Germinal center (tissue), 1 donor: ENCODE measurements around the gene PDE4D.
A peak's percentile ranks its signal among the peaks of the same experiment; 100 is the strongest.

ENCODE experiments used
- DNase-seq: peaks from one replicate; pipeline ENCODE4 v3.0.0; 2012; ENCODE audit warnings: mixed read lengths, low spot score

Gene PDE4D

DNA sequence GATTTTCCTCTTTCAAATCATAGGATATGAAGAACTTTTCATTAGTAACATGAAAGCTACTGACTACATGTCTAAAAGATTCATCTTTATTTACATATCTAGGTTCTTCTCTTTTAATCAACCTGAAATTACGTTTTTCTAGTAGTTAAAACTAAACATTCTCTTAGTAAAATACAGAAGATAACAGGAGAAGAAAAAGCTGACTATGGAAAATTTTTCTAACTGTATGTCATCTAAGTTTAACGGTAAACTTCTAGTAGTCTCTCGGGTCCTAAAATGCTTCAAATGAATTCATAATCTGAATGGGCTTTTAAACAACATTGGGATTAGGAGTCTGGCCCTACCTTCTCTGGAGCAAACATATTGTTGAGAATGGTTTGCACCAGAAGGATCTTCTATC, 151.9 kb downstream of the PDE4D start:
- DNase-seq, result no peak

DNA sequence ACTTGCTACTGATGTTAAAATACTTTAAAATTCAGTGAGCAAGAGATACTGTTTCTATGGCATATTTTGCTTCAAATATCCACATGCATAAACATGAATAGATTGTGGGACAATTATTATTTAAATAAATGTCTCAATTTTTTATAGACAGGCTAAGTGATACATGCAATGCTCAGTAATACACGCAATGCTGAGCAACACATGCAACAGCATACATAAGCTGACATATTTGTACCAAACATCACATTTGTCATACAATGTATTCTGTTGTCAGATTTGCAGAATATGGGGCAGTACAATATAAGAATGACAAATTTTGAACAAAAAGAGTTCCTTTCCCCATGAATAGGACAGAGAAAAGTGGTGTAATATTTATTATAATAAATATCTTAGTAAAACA, 155.5 kb downstream of the PDE4D start:
- no peak for DNase-seq

DNA sequence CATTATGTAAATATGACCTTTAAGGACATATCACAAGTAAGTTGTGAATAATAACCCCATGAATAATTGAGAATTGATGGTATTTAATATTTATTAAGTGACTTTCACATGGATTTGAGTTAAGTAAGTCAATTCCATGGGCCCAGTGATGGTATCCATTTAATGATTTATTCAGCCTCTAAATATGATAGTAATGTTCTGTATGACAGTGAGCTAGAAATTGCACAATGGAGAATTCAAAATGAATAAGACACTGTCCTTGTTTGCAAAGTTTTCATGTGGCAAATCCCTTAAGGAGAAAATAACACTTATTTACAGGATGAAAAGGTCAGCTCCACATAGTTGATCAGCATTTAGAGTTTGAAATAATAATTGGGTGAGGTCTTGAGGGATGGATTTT, 160.7 kb downstream of the PDE4D start:
- DNase-seq, result no peak

DNA sequence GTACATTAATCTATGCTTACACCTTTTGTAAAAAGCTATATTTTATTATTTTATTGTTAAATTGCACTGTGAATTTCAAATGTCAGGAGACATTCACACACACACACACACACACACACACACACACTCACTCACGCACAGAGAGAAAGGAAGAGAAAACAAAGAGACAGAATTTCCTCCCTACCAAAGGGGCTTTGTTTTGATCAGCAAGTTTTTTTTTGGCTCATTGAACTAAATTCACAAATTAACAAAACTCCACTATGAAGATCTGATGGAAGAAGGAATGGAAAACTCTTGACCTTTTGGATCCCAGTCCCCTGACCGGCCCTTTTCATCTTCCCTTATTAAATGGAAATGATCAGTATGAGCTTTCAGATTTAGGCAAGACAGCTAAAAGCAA, 161.2 kb downstream of the PDE4D start:
- DNase-seq, result no peak

DNA sequence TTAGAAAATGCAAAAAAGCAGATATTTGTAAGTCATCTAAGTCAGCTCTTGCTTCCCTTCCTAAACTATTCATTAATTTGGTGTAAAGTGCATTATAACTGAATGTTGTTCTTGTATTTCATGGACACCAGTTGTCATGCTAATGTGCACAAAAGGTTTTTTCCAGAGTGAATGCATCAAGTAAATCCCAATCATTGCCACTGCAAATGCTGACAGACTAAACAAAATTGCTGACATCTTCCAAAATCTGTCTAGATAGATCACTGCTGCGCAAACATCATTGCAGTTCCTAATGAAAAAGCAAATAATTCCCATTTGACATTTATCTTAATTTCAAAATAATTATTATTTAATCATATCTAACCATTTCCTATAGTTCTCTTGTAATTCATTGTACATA, 161.7 kb downstream of the PDE4D start:
- DNase-seq, result no peak

DNA sequence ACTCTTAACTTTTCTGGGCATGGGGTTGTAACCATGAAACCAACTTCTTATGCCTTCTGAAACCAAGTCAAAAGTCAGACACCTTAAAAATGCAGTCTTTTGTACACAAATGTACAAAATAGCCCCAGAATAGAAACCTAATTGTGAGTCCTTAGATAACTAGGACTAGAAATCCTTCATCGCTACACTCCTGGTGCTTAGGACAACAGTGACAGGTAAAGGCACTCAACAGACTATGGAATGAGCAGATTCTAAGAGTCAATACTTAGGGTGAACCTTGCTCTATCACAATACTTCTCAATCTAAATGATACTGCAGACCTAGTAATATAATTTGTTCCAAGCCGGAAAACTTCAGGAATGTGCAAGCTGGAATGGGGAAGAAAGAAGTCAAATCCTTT, 163.7 kb downstream of the PDE4D start:
- DNase-seq, result no peak

DNA sequence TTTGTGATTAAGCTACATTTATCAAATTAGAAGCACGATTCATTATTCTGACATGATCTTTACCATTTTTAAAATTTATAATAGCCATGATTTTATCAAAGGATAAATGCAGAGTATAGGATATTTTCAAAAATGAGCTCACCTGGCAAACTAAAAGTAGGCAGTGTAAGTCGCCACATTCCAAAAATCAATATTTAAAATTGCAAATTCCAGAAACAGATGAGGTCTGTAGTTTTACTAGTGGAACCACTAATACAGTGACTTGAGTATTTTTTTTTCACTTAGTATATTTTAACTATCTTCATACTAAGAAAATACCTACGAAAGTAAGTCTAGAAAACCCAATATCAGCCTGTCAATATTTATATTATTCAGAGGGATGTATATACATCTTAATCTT, 164.2 kb downstream of the PDE4D start:
- no peak for DNase-seq

DNA sequence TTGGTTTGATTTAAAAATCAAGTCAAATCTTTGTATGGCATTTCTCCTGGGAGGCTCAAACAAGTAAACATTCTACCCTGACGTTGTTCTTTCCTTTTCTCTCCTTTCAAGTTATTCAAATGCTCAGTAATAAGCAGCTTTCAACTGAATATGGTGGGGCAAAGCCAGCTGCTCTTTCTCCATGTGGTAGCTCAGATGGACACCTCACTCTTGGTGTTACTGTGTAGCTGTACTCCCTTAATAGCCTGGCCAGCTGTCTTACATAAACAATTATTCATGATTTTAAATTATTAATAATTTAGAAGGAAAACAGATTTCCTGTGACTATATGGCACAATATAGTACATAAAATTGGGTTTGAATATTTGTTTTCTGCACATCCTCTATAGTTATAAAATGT, 165.2 kb downstream of the PDE4D start:
- DNase-seq, result no peak

DNA sequence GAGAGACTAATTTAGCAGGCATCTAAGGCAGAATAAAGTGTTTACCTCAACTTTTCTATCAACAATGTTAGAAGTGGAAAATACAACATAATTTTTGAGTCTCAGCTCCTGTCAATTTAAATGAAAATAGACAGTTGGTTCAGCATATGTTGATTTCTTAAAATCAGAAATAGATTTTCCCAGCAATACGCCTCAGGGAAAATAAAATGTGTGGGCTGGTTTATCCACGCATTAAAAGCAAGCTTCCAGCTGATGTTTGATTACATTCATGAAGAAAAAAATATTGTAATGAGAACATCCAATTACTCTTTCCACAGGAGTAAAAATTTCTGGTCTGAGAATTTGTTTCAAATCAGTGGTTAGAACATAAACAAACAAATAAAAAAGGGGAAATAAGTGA, 166.3 kb downstream of the PDE4D start:
- no peak for DNase-seq

DNA sequence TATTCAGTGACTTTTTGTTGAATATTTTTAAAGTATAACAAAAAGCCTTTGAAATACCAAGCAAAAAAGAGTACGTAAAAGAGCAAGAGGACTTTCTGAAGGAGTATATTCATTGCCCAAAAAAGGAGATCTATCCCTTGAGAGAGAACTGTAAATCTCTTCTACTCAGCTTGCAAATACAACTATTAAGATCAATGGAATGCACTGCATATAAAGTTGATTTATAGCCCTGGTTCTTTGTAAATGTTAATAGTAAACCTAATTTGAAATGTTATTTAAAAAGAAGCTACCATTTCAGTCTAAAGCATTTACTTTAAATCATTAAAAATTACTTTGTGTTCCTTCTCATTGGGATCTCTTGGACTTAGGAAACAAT, 168.1 kb downstream of the PDE4D start:
- no peak for DNase-seq

DNA sequence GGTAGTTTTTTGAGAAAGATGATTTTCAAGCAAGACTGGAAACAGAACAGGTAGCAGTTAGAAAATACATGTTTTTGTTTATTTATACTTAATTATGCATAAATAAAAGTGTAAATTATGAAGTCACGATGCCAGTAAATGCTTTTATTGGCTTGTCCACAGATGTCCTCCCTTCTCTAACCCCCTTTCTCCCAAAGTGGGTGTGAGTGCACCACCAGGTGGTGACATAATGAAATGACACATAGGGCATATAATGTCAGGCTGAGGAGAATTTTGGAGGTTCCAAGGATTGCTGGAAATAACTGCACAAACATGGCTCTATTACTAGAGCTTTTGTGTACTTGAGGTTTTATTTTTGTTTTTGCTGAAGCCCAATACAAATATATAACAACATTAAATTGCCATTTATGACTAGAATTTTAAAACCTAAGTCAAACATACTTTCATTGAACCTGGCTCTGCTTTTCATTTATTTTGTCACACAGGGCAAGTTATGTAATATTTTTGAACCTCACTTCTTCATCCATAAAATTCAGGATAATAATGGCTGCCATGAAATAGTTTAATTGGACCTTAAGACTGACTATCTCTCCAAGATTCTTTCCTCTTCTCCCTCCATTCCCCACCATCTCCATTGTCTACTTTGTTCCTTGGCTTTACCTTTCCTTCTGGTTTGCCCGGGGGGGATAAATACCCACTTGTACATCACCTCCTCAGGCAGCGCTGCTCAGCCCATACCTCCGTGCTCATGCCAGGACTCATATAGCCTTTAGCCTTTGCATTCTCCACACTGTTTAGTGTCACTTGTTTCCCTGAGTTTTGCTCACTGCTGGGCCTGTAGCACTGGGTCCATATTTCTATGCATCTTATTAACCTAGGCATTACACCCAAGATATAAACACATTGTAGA, 168.8 kb downstream of the PDE4D start:
- DNase-seq, result peak; percentile 51

DNA sequence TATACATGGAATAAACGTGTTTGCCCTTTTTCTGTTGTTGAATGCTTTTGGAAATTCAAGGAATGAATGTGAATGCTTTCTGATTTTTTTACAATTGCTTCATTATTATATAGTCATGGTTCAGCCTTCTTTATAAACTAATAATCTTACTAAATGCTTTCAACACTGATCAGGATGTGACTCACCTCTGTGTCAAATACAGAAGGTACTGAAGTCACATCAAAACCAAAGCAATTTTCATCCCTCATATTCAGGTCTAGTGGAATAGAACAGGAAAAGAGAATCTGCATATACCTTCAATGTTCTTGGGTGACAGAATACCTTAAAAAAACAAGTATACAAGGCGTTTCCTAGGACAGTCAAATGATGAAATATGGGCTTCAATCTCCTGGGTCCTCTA, 170.7 kb downstream of the PDE4D start:
- DNase-seq, result no peak

DNA sequence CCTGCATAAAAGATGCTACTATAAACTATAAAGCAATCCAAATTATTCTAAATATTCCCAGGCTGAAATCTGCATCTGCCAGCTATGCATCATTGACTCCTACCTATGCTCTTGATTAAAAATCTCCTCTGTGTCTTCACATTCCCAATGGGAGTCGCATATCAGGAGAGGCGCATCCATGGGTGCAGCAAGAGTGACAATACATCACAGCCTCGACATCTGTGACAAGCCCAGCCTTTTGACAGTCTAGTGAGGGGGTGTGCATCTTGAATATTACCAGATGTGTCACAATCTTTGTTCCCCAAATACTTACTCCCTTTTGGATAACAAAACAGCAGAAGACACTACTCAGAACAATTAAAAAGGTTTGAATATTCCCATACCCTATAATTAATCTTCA, 171.8 kb downstream of the PDE4D start:
- DNase-seq, result no peak

DNA sequence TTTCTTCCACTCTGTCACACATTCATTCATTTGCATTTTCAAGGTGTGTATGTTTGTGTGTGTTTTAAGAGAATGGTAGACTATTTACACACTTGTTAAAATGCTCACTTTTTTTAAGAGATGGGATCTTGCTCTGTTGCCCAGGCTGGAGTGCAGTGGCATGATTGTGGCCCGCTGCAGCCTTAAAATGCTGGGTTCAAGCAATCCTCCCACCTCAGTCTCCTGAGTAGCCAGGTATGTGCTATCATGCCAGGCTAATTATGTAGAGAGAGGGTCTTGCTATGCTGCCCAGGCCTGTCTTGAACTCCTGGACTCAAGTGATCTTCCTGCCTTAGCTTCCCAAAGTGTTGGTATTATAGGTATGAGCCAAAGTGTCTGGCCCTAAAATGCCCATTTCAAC, 173.5 kb downstream of the PDE4D start:
- DNase-seq, result no peak

DNA sequence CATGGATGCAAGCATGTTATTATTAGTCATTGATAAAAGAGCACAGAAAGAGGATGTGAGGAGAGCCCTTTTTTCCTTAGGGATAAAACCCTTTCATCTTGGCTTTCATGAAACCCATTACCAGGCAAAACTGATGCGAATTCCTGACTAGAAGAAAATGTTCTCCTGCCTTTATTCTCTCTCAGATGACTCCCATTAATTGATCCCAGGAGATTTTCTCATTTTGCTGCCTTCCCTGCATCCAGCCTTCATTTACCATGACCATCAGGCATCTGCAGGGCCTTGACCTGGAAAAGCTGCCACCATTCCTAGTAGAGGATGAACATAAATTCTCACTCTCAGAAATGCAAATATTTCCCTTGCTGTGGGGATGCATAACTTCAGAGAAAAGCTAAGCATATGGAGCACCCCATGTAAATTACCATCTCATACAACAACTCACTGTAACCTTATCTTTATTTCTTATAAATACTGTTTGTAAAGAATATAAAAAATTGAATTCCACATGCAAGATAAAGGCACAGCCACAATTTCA, 176.5 kb downstream of the PDE4D start:
- no peak for DNase-seq

DNA sequence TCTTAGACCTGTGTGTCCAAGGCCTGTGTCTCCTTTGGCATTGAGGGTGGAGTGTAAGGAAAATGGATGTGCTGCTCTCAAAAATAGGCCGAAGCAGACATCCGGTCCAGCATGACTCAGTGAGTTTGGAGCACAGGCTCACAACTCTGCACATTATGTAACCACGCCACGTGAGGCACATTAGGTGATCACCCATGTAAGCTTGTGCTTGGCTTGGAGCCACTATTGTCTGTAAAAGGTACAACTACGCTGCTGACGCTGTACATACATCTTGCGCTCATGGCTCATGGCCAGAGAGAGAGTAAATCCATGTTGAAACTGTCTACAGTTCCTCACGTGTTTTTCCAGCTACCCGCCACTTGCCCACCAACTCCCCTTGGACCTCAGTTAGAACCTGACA, 177.5 kb downstream of the PDE4D start:
- DNase-seq, result no peak

DNA sequence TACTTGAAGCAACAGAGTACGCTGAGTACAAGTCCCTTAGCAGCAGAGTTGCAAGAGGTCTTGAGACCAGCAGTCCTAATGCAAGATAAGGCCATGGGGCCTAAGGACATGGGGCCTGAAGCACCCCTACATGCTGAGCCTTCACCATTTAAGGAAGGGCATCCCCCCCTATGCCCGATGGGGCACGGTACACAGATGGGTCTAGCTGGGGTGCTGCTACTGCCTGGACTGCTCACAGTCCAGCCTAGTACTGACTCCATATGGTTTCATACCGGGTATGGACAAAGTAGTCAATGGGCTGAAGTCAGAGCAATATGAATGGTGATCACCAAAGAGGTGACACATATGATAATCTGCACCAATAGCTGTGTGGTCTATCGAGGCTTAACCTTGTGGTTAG, 178.3 kb downstream of the PDE4D start:
- no peak for DNase-seq

DNA sequence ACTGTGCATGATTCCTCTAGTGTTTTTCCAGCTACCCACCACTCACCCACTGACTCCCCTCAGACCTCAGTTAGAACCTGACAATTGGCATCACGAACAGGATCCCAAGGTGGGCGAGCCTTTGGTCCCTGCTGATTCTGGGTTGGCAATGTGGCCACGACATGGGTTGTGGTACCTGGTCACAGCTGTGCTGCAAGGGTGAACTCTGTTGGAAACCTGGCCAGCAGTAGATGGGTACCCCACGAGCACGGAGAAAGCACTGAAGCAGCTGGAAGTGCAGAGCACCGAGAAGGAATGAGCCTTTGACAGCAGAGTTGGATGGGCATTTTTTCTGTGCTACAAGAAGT, 180.1 kb downstream of the PDE4D start:
- DNase-seq, result no peak

DNA sequence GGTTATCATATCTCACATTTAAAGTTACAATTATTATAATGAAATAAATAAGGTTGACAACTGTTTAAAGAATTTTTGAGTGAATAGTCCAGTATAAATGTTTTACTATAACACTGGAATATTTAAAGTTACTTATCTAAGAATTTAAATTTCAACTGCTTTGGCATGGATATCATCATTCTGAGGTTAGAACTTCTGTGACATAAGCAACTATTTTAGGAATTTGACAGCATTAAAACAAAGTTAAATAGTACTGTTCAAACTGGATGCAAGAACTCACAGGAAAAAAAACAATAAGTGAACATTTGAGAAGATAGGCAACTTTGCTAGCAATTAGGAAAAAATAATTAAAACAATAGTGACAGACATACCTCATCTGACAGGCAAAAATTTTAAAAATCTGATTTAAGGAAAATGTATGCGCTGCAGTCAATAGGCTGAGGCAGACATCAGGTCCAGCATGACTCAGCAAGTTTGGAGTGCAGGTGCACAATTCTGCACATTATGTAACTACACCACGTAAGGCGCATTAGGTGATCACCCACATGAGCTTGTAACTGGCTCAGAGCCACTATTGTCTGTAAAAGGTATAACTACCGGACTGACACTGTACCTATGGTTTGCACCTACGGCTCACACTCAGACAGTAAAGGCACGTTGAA, 180.6 kb downstream of the PDE4D start:
- DNase-seq, result no peak

DNA sequence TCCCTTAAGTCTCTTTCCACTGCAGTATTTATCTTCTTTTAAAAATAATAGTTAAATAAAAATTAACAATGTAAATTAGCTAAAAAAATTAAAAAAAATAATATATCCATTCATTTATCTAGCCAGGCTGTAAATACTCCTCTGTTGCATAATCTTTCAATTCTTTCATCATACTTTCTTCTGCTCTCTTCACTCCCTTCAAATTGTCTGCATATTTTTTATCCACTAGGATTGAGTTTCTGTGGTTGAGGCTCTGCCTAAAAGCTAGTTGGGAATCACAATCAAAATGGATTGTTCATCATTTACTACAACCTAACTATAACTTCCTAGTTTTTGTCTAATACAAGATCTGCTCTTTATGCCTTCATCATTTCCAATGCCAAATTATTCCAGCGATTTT, 182.2 kb downstream of the PDE4D start:
- no peak for DNase-seq

DNA sequence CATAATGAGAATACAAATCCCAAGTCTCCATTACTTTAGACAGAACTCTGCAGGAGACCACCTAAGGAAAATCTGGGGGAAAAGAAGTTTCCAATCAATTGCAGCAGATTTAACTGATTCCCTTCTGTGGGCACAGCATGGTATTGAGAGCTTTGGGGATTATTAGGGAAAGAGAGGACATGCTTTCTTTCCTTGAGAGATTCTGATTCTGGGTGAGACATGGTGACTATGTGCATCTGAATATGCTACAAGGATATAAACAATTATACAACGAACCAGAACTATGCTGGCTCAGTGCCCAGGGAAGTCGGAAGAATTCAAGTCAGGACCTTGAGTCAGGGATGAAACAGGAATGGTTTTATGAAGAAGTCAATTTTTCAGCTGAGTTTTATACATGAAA, 183.7 kb downstream of the PDE4D start:
- no peak for DNase-seq

DNA sequence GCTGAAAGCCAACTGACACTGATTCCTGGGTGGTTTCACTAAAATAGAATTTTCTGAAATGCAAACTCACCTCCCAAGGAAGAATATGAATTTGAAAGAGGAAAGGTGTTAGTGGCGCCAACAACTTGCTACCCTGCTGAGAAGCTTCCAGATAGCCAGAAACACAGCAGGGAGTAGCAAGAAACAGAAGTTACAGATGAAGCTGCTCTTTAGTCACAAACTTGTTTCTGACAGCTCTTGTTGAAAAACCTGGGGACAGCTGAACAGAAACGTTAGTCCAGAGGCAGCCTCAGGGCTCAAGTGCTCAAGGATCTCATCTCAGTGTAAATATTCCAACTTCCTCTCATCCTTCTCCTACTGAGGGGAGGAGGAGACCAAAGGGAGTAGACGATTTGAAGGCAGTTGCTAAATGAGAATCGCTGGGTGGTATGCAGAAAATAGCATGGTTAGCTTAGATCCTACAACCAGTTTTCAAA, 184.1 kb downstream of the PDE4D start:
- DNase-seq, result no peak

DNA sequence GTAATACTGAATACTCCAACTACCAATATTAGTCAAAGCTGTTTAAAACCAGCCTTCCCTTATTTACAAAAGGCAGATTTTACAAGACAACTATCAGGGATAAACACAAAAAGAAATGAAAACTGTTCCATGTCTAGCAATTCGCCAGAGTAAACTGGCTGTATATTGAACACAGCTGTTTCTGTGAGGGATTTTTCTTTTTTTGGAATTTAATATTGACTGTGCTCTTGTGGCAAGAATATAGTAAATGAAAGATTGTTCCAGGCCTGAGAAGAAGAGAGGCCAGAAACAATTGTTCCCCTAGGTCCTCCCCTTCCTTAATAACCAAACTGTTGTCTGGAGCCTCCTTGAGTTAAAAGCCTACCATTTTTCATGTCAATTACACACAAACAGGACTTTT, 188.6 kb downstream of the PDE4D start:
- no peak for DNase-seq

DNA sequence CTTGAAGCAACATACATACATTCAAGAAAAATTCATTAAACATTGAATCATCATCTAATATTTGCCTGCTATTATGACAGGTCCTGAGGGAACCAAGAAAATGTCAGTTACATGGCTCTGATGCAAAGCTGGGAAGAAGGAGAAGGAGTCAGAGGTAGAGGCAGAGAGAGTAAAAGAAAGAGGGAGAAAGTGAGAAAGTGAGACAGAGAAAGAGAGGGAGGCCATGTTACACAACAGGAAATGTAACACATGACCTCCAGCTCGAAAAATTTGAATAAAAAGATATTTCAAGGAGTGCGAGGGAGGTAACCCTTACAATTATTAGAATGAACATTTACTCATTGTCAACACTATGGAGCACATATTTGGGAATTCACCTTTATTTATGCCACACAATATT, 189.7 kb downstream of the PDE4D start:
- no peak for DNase-seq
